Hematopoietic multipotent progenitor cell treated with erythropoietin and hydrocortisone succinate and interleukin-3 and kit ligand, for 6 days (in vitro differentiated cells): ENCODE results near the gene KSR1.
"Not testable (repeated sequence)": the region's sequence is repeated elsewhere in the genome, so short reads cannot be mapped to it uniquely, and the experiment has no call there.

ENCODE experiments used
- DNase-seq: peaks from one replicate; pipeline ENCODE4 v3.0.0-alpha.2; 2015

KSR1 gene

GRCh38 chr17:27646232-27646631, 190.0 kb downstream of the KSR1 start:
- no peak for DNase-seq

GRCh38 chr17:27647765-27648164, 191.5 kb downstream of the KSR1 start:
- DNase-seq, result peak; percentile 85

- DNase-seq, result not testable (repeated sequence)
These were observed 192.9 kb downstream of the KSR1 start for GRCh38 chr17:27649111-27649571.

GRCh38 chr17:27649929-27650328, 193.7 kb downstream of the KSR1 start:
- DNase-seq, result no peak

- no peak for DNase-seq
These were observed 194.6 kb downstream of the KSR1 start for GRCh38 chr17:27650836-27651235.

- DNase-seq, result peak; percentile 82
These were observed 195.4 kb downstream of the KSR1 start for GRCh38 chr17:27651411-27652345.

- not testable (repeated sequence) for DNase-seq
These were observed 197.3 kb downstream of the KSR1 start for GRCh38 chr17:27653449-27653971.

GRCh38 chr17:27654136-27654535, 197.9 kb downstream of the KSR1 start:
- no peak for DNase-seq

- DNase-seq, result peak; percentile 93
These were observed 198.6 kb downstream of the KSR1 start for GRCh38 chr17:27654654-27655524.

GRCh38 chr17:27655525-27656111, 199.4 kb downstream of the KSR1 start:
- not testable (repeated sequence) for DNase-seq

- DNase-seq, result not testable (repeated sequence)
These were observed 200.4 kb downstream of the KSR1 start for GRCh38 chr17:27656620-27657019.

GRCh38 chr17:27657620-27658019, 201.4 kb downstream of the KSR1 start:
- DNase-seq, result peak; percentile 58

- no peak for DNase-seq
These were observed 203.4 kb downstream of the KSR1 start for GRCh38 chr17:27659683-27660082.

- DNase-seq, result no peak
These were observed 204.2 kb downstream of the KSR1 start for GRCh38 chr17:27660436-27660835.

- no peak for DNase-seq
These were observed 207.8 kb downstream of the KSR1 start for GRCh38 chr17:27663936-27664605.

GRCh38 chr17:27664606-27664965, 208.3 kb downstream of the KSR1 start:
- no peak for DNase-seq

GRCh38 chr17:27665549-27665948, 209.3 kb downstream of the KSR1 start:
- DNase-seq, result no peak

GRCh38 chr17:27666270-27666669, 210.0 kb downstream of the KSR1 start:
- DNase-seq, result not testable (repeated sequence)

- DNase-seq, result no peak
These were observed 210.7 kb downstream of the KSR1 start for GRCh38 chr17:27666831-27667560.

- DNase-seq, result no peak
These were observed 211.6 kb downstream of the KSR1 start for GRCh38 chr17:27667656-27668487.

- no peak for DNase-seq
These were observed 212.2 kb downstream of the KSR1 start for GRCh38 chr17:27668488-27668823.
